GM21529 (cell line): ENCODE data around the gene NAV2.

Experiments
- ATAC-seq: cut with Tn5 transposase; IDR thresholded peaks from one replicate; pipeline ENCODE4 v1.9.1; 2021; ENCODE audit not compliant: unreplicated experiment

Gene NAV2

DNA sequence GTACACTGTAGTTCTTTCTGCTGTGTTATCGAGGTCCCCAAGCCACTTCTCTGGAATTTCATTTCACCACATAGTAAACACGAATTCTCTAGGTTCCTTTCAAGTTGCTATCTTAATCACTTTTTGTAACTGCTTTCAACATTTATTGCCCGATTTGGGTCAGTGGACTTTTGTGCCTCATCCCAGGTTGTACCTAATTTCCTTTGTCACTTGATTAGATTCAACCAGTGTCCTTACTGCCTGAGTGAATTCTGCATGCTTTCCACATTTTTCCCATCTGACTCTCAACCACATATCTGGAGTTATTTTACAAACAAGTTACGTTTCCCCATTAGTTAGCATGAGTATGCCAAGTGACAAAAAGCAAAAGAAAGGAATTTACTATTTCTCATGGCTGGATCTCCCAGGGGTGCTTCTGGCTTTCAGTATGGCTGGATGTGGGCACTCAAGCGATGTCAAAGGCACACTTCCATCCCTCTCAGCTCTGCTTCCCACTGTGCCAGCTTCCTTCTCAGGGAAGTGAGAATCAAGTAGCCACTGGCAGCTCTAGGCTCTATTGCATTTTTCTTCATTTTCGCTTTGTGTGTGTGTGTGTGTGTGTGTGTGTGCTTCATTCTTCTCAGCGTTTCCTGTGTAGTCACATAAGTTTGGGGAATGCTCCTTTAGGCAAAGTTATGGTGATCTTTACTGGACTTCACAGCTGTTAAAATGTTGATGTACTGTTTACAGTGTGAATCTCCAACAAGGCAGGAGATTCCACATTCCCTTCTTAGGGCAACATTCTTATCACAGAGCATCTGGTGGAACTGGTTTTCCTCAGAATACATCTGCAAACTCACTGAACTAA lies 318.7 kb downstream of the NAV2 start:
- no peak for ATAC-seq

DNA sequence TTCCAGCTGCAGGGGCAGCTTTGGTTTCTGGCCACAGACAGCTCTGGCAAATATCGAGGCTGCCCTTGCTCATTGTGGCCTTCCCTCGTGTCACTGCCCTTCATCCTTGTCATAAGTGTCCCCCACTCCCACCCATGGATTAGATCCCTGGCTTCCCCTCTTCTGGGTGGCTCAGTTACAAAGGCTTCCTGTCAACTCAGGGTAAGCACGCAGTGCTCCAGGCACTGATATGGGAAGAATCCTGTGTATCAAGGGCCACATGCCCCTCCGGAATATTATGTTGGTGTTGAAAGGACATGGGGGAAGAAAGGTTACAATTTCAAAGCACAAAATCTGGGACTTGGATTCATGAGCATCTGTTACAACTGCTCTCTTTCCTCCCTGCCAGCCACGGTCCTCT lies 319.5 kb downstream of the NAV2 start:
- no peak for ATAC-seq

DNA sequence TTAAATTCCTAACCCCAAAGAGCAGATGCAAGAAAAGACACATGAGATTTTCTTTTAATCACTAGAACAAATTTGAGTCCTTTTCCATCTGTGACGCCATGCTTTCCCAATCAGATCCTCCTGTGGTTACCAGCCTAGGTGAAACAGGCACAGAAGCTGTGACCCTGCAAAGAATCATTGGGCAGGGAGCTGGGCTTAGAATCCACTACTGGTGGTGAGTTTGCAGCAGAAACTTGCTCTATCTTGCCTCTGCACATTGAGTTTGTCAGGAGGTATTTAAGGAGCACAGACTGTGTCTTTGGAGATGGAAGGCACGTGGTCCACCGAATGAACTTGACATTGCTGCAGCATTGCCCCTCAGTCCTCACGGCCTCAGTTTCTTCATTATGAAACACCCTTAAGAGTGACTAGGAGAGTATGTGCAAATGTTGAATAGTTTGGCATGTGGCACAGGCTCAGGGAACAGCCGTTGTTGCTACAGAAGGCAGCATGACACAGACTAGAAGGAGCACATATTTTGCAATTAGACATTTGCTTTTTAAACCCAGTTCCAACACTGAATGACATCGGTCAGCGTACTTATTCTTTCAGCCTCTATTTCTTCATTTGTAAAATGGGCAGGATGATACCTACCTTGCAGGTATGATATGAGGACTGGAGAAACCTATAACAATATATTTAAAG lies 320.1 kb downstream of the NAV2 start:
- no peak for ATAC-seq

DNA sequence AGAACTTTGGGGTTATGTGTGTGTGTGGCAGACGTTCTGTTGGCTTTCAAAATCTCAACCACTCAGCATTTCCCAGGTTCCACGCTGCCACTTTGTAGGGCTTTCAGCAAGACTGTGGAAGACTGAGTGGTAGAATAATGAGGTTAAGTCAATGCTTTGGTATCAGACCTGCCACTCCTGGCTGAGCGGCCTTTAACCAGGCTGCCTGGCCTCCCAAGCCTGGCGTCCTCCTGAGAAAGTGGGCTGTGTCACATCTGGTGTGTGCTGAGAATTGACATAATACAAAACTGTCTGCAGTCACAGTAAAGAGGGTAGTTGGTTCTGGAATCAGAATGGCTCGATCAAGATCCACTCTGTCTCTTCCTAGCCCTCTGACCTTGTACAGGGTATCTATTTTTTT lies 321.2 kb downstream of the NAV2 start:
- no peak for ATAC-seq

DNA sequence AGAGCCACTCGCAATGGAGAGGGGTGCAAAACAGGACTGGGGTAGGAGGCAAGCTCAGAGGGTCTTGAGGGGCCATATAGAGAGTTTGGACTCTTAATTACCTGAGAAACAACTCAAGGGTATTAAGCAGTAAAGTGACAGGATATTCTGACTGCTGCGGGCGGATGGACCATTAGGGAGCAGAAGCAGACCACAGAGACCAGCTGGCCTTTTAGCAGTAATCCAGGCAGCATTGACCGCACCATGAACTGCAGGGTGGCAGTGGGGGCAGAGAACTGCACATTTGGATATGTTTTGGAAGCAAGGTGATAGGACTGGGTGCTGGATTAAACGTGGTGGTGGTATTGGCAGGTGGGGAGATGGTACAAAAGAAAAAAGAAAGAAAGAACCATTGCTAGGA lies 322.3 kb downstream of the NAV2 start:
- no peak for ATAC-seq

DNA sequence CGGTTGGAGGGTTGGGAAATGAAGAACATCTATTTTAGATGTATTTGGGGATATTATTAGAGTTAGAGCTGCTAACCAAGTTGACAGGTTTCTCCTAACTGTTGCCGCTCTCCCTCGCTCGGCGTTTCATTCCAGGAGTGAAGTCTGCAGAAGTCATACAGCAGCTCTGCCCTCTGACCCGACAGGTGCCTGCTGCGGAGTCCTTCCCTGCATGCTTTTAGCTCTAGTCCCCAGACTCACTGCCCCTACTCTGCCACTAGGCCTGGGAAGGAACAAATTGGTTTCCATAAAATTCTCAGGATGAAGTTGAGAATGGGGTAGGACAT lies 322.7 kb downstream of the NAV2 start:
- no peak for ATAC-seq

DNA sequence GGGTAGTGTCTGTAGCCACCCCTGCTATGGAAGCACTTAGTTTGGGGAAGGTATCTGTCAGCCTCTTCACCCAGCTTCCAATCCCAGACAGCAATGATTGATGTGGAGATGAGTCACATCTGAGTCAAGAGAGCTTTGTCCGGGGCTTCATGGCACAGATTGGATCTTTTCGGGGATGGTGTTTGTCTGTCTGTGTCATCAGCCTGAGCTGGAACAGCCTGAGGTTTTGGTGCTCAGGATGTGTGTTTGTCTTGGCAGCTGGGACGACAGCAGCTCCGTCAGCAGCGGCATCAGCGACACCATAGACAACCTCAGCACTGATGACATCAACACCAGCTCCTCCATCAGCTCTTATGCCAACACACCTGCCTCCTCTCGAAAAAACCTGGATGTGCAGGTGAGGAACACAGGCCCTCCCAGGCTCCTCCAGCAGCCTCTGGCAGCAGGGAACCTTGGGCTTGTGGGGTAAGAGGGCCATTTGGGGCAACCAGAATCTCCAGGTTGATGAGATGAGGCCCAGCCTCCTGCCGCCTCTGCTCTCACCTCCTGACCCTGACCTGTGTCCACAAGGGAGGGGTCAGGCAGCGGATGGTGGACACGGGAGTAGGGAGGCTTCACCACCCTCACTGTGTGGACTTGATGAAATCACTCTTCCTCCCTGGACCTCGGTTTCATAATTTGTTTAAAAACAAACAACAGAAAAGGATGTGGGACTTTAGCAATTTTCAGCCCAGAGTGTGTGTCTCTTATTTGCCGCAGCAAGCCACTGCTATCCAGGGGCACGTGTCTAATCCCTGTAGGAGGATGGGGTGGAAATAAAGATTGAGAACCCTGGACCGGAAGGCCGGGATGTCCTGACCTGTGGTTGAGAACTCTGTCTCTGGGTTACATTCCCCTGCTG lies 323.3 kb downstream of the NAV2 start:
- ATAC-seq: no peak

DNA sequence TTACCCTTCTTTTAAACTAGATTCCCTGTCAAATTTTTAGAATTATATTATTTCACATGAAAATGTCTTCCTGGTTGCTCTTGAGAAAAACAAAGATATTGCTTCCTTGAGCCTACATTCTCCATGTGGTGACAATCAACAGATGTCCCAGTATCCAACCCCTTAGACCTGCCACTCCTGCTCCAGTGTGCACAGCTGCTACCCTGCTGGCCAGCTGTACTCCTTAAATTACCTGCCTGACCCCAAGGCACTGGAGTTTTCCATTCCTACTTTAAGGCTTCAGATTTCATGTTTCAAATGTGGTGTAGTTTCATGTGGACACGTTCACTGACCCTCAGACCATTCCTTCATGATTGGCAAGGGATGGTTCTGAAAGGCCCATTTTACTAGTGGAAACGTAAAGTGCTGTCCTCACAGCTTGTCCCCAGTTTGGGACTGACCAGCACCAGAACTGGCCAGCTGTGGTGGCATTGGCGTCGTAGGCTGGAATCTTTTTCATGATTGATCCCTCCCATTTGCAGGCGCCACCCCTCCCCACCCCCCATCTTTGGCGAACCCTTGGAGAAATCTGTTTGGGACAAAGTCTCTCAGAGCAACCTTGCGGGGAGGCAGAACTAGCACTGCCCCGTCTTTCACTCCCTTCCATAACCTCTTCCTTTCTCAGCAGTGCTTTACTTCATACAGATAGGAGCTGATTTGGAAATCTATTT lies 324.1 kb downstream of the NAV2 start:
- no peak for ATAC-seq

DNA sequence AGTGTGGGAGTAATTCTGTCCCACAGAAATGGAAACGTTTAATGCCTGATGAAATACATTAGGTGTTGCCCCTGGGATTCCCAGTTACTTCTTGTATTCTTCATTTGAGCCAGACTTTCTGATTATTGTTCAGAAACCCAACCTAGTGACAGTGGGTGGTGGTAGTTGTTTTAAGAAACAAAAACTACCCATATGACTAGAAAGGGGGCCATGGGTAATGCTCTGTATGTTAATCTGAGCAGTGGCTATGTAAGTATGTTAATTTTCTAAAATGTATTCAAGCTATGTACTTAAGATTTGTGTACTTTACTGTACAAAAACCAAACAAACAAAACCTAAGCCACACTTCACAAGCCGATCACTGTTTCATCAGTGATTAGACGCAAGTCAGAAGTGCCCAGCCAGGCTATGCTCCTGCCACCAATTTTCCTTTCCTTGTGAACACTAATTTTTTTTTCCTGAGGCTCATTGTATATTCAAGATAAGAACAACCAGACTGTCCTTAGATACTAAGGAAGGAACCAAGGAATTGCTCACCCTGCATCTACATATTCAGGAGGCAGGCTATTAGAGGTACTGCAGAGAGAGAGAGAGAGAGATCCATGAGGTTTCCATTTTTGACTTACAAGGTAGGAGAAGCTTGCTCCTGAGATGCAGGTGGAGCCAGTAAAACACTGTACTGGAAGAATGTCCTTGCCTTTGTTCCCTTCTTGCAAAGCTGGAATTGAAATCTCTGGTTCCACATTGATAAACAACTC lies 324.9 kb downstream of the NAV2 start:
- ATAC-seq: peak; percentile 75

DNA sequence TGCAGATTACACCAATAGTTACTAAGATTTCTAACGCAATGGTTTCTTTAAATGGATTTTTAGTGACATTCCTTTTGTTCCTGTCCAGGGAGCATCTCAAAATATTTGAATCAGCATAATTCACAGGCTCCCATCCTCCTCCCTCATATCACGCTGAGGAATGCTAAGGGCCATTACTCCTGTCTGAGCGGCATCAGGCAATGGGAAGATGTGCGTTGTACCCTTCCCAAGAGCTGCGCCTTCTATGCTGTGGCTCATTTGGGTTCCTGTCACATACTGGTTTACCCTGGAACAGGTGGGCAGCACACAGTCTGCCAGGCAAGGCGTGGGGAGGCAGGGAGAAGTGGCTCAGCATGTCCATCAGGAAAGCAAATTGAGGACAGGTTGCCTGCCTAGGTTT lies 325.8 kb downstream of the NAV2 start:
- ATAC-seq: no peak

DNA sequence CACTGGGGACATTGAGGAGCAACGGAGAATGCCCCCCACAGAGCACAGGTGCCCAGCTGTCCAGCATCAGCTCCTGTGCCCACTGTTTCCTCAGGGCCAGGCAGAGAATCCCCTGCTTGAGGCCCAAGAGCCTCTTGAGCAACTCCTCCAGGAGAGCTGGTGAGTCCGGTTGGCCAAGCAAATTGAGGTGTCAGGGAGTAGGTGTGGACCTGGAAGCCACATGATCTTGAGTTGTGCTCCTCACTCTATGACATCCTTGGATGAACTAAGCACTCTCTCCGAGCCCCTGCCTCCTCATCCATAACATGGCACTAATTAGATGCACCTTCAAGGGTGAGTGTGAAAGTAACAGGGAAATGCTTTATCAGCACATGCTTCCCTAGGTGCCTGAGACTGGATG lies 326.3 kb downstream of the NAV2 start:
- no peak for ATAC-seq

DNA sequence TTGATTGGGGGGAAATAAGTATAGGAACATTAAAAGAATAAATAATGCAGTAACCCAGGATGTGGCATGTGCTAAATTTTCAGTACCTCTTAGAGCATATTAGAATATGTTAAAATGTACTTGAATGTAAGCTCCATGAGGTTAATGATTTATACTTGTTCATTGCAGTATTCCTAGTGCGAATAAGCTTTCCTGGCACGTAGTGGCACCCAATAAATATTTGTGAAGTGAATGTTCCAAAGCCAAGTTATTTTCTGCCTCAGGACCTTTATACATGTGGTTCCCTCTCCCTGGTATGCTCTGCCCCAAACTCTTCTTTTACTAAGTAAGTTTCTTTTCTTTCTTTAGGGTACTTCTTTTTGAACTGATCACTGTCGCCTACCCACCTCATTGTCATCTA lies 328.9 kb downstream of the NAV2 start:
- no peak for ATAC-seq

DNA sequence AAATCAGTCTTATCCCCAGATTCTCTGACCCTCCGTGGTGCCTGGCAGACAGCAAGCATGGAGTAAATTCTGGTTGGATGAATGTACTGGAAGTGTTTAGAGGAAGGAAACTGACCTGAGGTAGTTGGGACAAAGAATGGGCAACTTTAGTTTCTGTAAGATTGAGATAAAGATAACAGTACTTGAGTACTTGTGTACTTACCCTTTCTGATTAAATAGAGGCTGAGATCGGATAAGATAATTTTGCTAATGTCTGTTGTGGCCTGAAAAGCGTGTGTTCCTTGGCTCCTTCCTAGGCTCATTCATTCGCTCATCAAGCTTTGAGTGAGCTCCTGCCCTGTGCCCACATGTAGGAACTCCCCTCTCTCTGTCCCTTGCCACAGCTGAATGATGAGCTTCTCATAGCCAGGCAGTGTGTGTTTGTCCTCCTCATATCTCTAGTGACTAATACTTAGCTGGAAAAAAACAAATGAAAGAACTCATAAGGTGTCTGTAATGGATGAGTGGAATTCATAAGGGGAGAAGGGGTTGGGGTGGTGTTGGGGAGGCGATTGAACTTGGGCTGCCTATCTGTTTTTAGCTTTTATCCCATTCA lies 329.5 kb downstream of the NAV2 start:
- ATAC-seq: no peak

DNA sequence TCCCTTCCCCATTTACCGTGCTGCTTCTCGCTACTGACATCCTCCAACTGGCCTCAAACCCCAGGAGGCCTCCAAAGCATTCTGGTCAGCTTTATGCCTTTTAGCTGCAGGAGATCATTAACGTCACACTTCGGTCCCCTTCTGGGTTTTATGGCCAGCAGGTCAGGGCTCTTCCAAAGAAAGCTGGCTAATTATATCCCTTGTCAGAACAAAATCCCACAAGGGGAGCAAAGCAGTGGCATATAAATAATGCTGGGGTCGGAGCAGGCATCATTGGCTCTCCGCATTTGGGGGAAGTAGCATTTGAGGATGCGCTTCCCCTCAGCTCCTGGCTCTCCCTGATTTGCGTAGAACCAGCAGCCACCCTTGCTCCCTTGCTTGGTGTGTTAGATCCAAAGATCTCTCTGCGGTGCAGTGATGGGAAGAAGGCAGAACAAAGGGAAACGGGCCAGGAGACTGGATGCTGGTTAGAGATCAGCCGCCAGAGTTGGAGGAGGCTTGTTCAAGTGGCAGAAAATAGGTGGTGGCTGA lies 330.2 kb downstream of the NAV2 start:
- no peak for ATAC-seq

DNA sequence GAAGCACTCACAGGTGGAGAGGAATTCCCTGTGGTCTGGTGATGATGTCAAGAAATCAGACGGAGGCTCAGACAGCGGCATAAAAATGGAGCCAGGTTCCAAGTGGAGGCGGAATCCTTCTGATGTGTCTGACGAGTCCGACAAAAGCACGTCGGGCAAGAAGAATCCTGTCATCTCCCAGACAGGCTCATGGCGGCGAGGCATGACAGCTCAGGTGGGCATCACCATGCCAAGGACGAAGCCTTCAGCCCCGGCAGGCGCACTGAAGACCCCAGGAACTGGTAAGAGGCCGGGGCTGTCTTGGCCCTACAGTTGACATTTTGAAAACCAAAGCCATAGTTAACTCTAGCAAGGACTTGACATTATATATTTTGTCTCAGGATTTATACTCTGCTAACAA lies 331.4 kb downstream of the NAV2 start:
- ATAC-seq: no peak

DNA sequence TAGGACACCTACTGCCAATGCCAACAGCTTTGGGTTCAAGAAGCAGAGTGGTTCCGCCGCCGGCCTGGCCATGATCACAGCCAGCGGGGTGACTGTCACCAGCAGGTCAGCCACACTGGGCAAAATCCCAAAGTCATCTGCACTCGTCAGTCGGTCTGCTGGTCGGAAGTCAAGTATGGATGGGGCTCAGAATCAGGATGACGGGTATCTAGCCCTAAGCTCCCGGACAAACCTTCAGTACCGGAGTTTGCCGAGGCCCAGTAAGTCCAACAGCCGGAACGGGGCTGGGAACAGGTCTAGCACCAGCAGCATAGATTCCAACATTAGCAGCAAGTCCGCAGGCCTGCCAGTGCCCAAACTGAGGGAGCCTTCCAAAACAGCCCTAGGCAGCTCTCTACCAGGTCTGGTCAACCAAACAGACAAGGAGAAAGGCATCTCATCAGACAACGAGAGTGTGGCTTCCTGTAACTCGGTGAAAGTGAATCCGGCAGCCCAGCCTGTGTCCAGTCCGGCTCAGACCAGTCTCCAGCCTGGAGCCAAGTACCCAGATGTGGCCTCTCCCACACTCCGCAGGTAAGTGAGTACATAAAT lies 332.6 kb downstream of the NAV2 start:
- no peak for ATAC-seq

DNA sequence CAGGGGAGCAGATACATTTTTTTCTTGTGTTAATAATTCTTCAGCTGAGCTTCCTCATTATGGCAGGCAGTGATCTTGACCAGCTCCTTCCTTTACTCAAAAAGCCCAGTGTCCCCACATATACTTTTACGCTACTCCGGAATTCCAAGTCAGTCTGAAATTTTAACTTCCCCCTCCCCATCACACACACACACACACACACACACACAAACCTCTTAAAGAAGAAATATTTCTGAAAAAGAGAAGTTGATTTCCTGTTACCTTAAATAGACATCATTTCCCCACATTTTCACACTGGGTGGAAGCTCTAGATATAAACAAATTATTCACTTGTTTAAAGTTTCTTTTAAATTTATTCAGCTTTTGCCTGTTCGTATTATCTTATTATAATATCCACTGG lies 333.8 kb downstream of the NAV2 start:
- ATAC-seq: no peak

DNA sequence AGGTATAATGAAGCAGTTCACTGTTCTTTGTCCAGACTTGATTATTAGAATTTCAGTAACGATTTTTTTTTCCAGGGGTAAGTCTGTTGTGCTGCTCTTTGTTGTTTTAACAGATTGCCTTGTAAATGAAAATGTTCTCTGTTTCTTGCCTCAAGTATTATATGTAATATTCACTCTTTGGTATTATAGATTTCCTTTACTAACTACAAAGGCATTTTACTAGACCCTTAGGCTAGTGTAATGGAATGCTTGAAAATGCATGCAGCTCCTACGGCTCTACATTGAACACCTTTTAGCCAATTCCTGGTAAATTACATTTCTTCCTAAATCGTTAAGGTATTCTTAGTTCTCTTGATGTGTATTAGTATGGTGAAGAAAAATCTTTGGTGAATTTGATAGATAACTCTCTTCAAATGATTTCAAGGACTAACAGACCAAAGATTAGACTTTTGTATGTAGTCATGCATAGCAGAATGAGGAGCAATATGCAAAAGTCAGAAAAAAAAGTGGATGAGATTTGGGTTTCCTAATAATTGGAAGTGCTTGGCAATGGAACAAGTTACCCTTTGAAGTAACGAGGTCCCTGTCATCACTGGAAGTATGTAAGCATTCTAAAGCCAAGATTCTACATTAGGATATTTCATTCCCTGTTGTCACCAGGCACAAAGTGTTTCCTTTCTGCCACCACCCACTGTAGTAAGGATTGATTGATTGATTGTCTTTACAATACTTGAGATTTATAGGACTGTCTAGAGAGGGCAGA lies 334.6 kb downstream of the NAV2 start:
- ATAC-seq: no peak

DNA sequence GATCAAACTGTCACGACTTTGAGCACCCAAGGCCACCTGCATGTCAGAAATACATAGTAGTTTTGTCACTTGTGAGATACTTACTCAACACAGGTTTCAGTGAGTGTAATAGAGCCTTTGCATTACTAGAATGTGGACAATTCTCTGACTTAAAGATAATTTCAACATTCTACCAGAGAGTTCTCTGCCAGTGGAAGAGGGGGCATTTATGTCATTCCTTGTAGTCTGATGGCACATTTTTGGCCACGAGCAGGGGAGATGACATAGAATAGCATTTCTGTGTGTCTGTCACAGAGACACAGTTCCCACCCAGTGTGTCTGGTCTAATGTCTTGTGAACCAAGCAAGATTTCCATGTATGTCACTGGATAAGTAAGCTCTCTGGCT lies 335.1 kb downstream of the NAV2 start:
- no peak for ATAC-seq
